IPS DF 19.7 (cell line): ENCODE results near the gene PTPRJ.
"Not testable (repeated sequence)": the region's sequence is repeated elsewhere in the genome, so short reads cannot be mapped to it uniquely, and the experiment has no call there.

Experiments
- DNase-seq: peaks from one replicate; pipeline ENCODE4 v3.0.0-alpha.2; 2013; ENCODE audit warnings: low read depth, low spot score

The PTPRJ gene

GRCh38 chr11:48111891-48112290 is 131.5 kb downstream of the PTPRJ start:
- DNase-seq, result no peak

DNA sequence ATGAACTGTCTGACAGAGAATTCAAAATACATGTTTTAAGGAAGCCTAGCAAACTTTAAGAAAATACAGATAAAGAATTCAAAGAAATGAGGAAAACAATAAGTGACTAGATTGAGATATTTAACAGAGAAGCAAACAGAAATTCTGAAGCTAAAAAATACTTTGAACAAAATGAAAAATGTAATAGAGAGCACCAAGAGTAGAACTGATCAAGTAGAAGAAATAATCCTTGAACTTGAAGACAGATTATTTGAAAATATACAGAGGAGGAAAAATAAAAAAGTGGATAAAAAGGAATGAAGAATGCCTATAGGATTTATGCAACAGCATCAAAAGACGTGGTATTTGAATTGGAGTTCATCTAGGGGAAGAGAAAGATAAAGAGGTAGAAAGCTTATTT is 134.4 kb downstream of the PTPRJ start:
- no peak for DNase-seq

DNA sequence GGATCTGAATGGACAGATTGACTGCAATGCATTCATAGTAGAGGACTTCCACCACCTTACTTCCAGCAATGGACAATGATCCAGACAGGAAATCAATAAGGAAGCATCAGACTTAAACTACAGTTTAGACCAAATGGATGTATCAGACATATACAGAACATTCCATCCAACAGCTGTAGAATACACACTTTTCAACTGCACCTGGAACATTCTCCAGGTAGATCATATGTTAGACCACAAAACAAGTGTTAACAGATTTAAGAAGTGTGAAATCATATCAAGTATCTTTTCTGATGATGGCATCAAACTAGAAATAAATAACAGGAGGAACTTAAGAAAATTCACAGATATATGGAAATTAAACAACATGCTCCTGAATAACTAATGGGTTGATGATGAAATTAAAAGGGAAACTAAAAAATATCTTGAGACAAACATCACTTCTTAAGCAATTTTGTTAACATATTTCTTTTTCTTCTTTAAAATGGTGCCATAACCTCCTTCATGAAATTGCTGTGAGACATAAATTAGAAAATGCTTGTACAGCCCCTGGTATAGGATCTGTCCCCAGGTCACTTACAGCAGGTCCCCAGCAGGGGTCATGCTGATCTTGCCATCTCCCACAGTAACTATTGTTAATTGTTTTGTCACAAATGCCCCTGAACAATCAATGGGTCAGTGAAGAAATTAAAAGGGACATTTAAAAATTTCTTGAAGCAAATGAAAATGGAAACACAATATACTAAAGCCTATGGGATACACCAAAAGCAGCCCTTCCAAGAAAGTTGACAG is 136.3 kb downstream of the PTPRJ start:
- DNase-seq, result no peak

GRCh38 chr11:48122246-48122645 is 141.9 kb downstream of the PTPRJ start:
- no peak for DNase-seq

GRCh38 chr11:48122656-48123055 is 142.3 kb downstream of the PTPRJ start:
- no peak for DNase-seq

- no peak for DNase-seq
Observed at GRCh38 chr11:48123254-48123875, 143.0 kb downstream of the PTPRJ start.

GRCh38 chr11:48123934-48124755 is 143.8 kb downstream of the PTPRJ start:
- DNase-seq, result no peak

DNA sequence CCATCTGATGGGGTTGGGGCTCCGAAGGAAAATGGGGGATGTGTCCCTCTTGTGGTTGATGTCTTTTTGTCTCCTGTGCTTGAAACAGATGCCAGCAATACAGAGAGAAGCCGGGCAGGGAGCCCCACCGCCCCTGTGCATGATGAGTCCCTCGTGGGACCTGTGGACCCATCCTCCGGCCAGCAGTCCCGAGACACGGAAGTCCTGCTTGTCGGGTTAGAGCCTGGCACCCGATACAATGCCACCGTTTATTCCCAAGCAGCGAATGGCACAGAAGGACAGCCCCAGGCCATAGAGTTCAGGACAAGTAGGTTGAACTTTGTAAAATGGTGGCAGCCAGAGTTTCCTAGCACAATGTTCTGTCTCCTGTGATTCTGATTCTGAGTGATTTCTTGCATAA is 144.5 kb downstream of the PTPRJ start:
- DNase-seq, result no peak

GRCh38 chr11:48125866-48126265 is 145.5 kb downstream of the PTPRJ start:
- DNase-seq, result no peak

- no peak for DNase-seq
Observed at GRCh38 chr11:48127521-48128183, 147.3 kb downstream of the PTPRJ start.

- no peak for DNase-seq
Observed at GRCh38 chr11:48129697-48130395, 149.5 kb downstream of the PTPRJ start.

GRCh38 chr11:48134221-48134922 is 154.0 kb downstream of the PTPRJ start:
- DNase-seq, result no peak

DNA sequence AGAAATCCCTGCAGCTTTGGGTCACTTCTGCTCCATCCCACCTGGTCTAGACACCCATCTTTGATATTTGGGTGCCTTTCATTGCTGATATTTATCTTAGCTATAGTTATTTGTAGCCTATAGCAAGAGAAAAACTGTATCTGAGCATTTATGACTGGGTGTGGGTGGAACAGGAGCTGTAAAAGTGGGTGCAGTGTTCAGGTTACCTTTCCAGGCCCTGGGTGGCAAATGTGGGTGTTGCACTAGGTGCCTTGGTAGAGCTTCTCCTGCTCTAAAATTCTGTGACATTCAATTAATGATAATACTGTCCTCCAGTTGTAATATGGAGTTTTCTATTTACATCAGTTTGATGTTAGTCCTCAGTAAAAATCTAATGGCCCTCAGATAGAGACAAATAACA is 157.9 kb downstream of the PTPRJ start:
- DNase-seq, result no peak

DNA sequence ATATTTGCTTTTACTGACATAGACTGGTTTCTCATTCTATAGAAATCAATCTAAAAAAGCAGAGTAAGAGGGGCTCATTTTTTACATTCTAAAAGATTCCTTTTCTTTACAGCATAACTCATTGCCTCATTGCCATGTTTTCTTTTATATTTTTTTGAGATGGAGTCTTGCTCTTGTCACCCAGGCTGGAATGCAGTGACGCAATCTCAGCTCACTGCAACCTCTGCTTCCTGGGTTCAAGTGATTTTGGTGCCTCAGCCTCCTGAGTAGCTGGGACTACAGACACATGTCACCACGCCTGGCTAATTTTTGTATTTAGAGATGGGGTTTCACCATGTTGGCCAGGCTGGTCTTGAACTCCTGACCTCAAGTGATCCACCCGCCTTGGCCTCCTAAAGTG is 159.5 kb downstream of the PTPRJ start:
- not testable (repeated sequence) for DNase-seq

DNA sequence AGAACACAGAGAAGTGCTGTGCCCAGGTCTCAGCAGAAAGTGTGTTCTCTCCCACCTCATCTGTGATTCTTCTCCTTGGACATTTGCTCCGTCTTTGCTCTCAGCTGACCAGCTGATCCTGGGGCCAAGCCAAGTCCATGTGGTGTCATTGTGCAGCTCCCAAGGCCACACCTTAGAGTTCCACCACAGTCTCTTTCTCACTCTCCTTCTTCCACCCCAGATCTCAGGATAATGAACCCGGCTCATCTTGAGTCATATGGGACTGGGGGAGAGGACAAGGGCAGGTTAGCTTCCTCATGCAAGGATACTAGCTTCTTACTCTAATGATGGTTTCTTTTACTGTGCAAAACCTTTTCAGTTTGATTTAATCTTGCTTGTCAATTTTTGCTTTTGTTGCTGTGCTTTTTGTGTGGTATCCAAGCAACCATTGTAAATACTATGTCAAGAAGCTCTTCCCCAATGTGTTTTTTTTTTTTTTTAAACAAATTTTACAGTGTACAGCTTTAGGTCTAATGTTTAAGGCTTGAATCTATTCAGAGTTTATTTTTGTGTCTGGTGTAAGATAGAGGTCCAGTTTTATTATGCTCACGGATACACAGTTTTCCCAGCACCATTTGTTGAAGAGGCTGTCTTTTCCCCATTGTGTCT is 161.2 kb downstream of the PTPRJ start:
- no peak for DNase-seq

GRCh38 chr11:48142889-48143288 is 162.5 kb downstream of the PTPRJ start:
- no peak for DNase-seq

DNA sequence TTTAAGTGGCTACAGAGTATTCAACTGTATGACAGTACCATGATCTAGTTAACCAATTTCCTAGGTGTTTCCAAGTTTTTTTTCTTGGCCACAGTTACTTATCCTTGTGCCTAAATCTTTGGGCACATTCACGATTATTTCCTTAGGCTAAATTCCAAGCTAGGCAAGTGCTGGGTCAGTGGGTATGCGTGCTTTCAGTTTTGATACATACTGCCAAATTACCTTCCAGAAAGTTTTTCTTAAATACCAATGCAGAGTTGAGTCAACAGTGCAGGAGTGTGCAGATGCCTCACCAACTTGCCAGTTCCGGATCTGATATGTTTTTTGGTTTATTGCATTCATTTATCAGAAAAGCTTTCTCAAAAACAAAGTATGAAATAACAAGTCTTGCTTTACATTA is 168.4 kb downstream of the PTPRJ start:
- no peak for DNase-seq

DNA sequence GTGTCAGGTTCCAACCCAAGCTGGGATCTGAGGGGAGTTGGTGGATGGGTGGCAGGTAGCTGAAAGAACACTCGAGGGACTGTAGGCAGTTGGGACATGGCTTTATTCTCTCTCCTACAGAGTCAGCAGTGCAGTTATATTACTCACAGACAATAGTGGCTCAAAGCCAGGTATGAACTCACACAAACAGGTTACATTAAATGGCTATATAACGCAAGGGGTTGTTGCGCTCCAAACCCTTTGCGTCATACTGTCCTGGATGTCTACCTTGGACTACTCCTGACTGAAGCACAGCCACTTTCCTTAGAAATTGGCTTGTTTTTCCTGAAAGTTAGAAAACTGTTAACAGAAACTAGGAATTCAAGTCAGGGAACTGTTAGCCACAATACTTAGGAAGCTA is 169.9 kb downstream of the PTPRJ start:
- no peak for DNase-seq

DNA sequence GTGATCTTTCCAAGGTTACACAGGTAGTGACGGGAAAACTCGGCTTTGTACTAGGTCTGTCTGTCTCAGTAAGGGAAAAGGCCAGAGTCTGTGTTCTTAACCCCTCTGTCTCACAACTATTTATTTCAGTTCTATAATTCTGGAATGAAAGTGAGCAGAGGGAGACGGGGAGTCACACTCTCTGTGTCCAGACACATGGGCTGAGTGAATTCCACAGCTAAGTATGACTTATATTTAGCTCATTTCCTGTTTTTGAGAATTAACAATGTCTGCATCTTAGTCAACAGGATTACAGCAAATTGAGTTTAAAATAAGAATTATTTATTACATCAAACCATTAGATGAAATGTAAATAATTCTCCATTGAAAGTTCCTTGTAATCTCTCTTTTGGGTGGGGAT is 173.8 kb downstream of the PTPRJ start:
- no peak for DNase-seq
